ENCODE results near the gene ENOX1. TPM values are rescaled to one million over a fixed set of nuclear protein-coding genes. Genes with fewer than 3 reads are reported as not detected.
A peak's percentile ranks its signal among the peaks of the same experiment; 100 is the strongest.

ENOX1 gene
- total RNA-seq, 2 donors from 2014 or later: 0.33 TPM; not detected in 1

- Histone ChIP-seq H3K27ac (ENCODE audit: low read depth, low read length) (no peak overlapping the region), H3K9me3 (ENCODE audit: control insufficient read depth, low read length) (no peaks in the 10 kb centered on the region), H3K36me3 (ENCODE audit: control insufficient read depth, insufficient read depth, low read length) (no peaks in the 10 kb centered on the region), H3K27me3 (ENCODE audit: control insufficient read depth, insufficient read depth, low read length, poor library complexity, severe bottlenecking) (peaks cover 10% of the 10 kb centered on the region), H3K4me1 (ENCODE audit: control insufficient read depth, insufficient read depth, low read length) (no peaks in the 10 kb centered on the region), H3K9ac (ENCODE audit: extremely low read depth, low read length, poor library complexity, severe bottlenecking) (no peak overlapping the region), H3K4me3 (ENCODE audit: low read length) (no peak overlapping the region)
- H3K36me3 Mint-ChIP-seq (ENCODE audit: low read depth): no peaks in the 10 kb centered on the region
- H3K4me3 Mint-ChIP-seq: no peak overlapping the region
- H3K27me3 Mint-ChIP-seq (ENCODE audit: insufficient read depth): no peaks in the 10 kb centered on the region
- H3K4me1 Mint-ChIP-seq: peaks cover 3% of the 10 kb centered on the region
- TF ChIP-seq, protein P1, sequence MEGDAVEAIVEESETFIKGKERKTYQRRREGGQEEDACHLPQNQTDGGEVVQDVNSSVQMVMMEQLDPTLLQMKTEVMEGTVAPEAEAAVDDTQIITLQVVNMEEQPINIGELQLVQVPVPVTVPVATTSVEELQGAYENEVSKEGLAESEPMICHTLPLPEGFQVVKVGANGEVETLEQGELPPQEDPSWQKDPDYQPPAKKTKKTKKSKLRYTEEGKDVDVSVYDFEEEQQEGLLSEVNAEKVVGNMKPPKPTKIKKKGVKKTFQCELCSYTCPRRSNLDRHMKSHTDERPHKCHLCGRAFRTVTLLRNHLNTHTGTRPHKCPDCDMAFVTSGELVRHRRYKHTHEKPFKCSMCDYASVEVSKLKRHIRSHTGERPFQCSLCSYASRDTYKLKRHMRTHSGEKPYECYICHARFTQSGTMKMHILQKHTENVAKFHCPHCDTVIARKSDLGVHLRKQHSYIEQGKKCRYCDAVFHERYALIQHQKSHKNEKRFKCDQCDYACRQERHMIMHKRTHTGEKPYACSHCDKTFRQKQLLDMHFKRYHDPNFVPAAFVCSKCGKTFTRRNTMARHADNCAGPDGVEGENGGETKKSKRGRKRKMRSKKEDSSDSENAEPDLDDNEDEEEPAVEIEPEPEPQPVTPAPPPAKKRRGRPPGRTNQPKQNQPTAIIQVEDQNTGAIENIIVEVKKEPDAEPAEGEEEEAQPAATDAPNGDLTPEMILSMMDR (conservative IDR thresholded peaks at IDR 0.05): no peak
- DNase-seq: no peak
- H3K27ac Mint-ChIP-seq: no peak overlapping the region
- H3K9me3 Mint-ChIP-seq: no peaks in the 10 kb centered on the region
Measured at GRCh38 chr13:43306372-43306771, 480.4 kb downstream of the ENOX1 start.

DNA sequence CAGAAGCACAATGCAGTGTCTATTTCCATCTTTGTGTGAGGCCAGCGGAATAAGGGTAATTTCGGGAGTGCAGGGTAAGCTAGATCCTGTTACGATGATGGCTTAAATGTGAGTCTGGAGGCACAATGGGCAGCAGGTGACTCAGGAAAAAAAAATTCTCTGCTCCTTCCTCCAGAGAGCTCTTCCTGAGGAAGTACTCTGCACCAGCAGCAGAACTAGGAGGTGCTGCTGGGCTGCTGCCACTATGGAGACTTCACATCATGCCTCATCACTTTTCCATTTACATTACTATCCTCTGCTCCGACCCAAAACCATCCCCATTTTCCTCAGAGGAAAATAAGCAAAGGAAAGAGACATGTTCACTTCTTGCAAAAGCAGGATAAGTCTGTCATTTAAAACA is 481.4 kb downstream of the ENOX1 start:
- H3K9me3 ChIP-seq (ENCODE audit: control insufficient read depth, low read length): no peaks in the 10 kb centered on the region
- Mint-ChIP-seq H3K36me3 (ENCODE audit: low read depth) (no peaks in the 10 kb centered on the region), H3K4me1 (peaks cover 3% of the 10 kb centered on the region), H3K27me3 (ENCODE audit: insufficient read depth) (no peaks in the 10 kb centered on the region), H3K9me3 (no peaks in the 10 kb centered on the region), H3K27ac (no peak overlapping the region), H3K4me3 (no peak overlapping the region)
- 54% methylated on average over 4 of the region's 4 CpGs; no CpG with 5 or more reads in 1 of the 2 experiments for WGBS, 2 experiments (ENCODE audit: insufficient coverage in 1 of 2, insufficient read length in 1 of 2)
- no peaks in the 10 kb centered on the region for H3K4me1 ChIP-seq (ENCODE audit: control insufficient read depth, insufficient read depth, low read length)
- no peaks in the 10 kb centered on the region for H3K36me3 ChIP-seq (ENCODE audit: control insufficient read depth, insufficient read depth, low read length)
- no peak overlapping the region for H3K4me3 ChIP-seq (ENCODE audit: low read length)
- H3K27ac ChIP-seq (ENCODE audit: low read depth, low read length): no peak overlapping the region
- DNase-seq: no peak
- TF ChIP-seq, protein P1 (conservative IDR thresholded peaks at IDR 0.05): no peak
- H3K27me3 ChIP-seq (ENCODE audit: control insufficient read depth, insufficient read depth, low read length, poor library complexity, severe bottlenecking): peaks cover 10% of the 10 kb centered on the region
- H3K9ac ChIP-seq (ENCODE audit: extremely low read depth, low read length, poor library complexity, severe bottlenecking): no peak overlapping the region

- H3K27ac Mint-ChIP-seq: no peak overlapping the region
- H3K4me3 ChIP-seq (ENCODE audit: low read length): no peak overlapping the region
- WGBS, 2 experiments (ENCODE audit: insufficient coverage in 1 of 2, insufficient read length in 1 of 2): 0 to 51% methylated on average over 1 to 2 of the region's 2 CpGs
- no peak overlapping the region for H3K4me3 Mint-ChIP-seq
- no peak overlapping the region for H3K27ac ChIP-seq (ENCODE audit: low read depth, low read length)
- peaks cover 3% of the 10 kb centered on the region for H3K4me1 Mint-ChIP-seq
- H3K36me3 Mint-ChIP-seq (ENCODE audit: low read depth): no peaks in the 10 kb centered on the region
- peaks cover 10% of the 10 kb centered on the region for H3K27me3 ChIP-seq (ENCODE audit: control insufficient read depth, insufficient read depth, low read length, poor library complexity, severe bottlenecking)
- H3K9me3 ChIP-seq (ENCODE audit: control insufficient read depth, low read length): no peaks in the 10 kb centered on the region
- H3K27me3 Mint-ChIP-seq (ENCODE audit: insufficient read depth): no peaks in the 10 kb centered on the region
- no peaks in the 10 kb centered on the region for H3K9me3 Mint-ChIP-seq
- peak; percentile 53 for DNase-seq
- H3K36me3 ChIP-seq (ENCODE audit: control insufficient read depth, insufficient read depth, low read length): no peaks in the 10 kb centered on the region
- H3K4me1 ChIP-seq (ENCODE audit: control insufficient read depth, insufficient read depth, low read length): no peaks in the 10 kb centered on the region
- TF ChIP-seq, protein P1 (conservative IDR thresholded peaks at IDR 0.05): peak; percentile 64
- no peak overlapping the region for H3K9ac ChIP-seq (ENCODE audit: extremely low read depth, low read length, poor library complexity, severe bottlenecking)
Measured at GRCh38 chr13:43304945-43305344, 481.8 kb downstream of the ENOX1 start.

Measured in endodermal cell (in vitro differentiated cells).